Measurements from ENCODE around the gene UBR3. TPM values are rescaled to one million over a fixed set of nuclear protein-coding genes. Genes with fewer than 3 reads are reported as not detected.

The UBR3 gene
- total RNA-seq, 1 donor from 2014 or later, result 29.5 TPM

- TF ChIP-seq, protein P1, sequence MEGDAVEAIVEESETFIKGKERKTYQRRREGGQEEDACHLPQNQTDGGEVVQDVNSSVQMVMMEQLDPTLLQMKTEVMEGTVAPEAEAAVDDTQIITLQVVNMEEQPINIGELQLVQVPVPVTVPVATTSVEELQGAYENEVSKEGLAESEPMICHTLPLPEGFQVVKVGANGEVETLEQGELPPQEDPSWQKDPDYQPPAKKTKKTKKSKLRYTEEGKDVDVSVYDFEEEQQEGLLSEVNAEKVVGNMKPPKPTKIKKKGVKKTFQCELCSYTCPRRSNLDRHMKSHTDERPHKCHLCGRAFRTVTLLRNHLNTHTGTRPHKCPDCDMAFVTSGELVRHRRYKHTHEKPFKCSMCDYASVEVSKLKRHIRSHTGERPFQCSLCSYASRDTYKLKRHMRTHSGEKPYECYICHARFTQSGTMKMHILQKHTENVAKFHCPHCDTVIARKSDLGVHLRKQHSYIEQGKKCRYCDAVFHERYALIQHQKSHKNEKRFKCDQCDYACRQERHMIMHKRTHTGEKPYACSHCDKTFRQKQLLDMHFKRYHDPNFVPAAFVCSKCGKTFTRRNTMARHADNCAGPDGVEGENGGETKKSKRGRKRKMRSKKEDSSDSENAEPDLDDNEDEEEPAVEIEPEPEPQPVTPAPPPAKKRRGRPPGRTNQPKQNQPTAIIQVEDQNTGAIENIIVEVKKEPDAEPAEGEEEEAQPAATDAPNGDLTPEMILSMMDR (conservative IDR thresholded peaks at IDR 0.05), result no peak
- Mint-ChIP-seq H3K27ac (ENCODE audit: unreplicated experiment) (no peak overlapping the region), H3K4me1 (no peaks in the 10 kb centered on the region), H3K27me3 (ENCODE audit: low read depth) (no peaks in the 10 kb centered on the region), H3K4me3 (no peak overlapping the region), H3K9me3 (peaks cover 2% of the 10 kb centered on the region), H3K36me3 (ENCODE audit: low read depth) (peaks cover 17% of the 10 kb centered on the region)
- DNase-seq (ENCODE audit: low read depth, low spot score), result no peak
These were observed 170.1 kb downstream of the UBR3 start for GRCh38 chr2:169997140-169997887.

GRCh38 chr2:169999054-169999453, 171.8 kb downstream of the UBR3 start:
- no peaks in the 10 kb centered on the region for H3K4me1 Mint-ChIP-seq
- no peak for DNase-seq (ENCODE audit: low read depth, low spot score)
- H3K4me3 Mint-ChIP-seq, result no peak overlapping the region
- no peaks in the 10 kb centered on the region for H3K27me3 Mint-ChIP-seq (ENCODE audit: low read depth)
- TF ChIP-seq, protein P1 (conservative IDR thresholded peaks at IDR 0.05), result no peak
- H3K27ac Mint-ChIP-seq (ENCODE audit: unreplicated experiment), result no peak overlapping the region
- peaks cover 26% of the 10 kb centered on the region for H3K36me3 Mint-ChIP-seq (ENCODE audit: low read depth)
- peaks cover 2% of the 10 kb centered on the region for H3K9me3 Mint-ChIP-seq

DNA sequence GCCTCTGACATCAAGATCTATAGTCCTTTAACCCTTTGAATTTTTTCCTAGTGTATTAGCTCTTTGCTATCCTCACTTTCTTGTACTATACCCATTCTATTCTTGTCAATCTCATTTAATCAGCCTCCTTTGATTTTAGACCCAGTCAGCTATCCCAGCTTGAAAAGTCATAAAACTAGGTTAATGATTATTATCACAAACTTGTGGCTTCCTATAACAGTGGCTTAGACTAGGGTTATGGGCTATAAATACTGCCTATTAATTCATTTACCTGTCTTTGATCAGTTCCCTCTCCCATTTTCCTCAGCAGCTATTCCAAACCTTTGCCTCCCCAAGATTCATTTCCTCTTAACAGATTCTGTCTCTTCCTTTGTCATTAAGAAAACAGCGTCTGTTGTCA, 174.8 kb downstream of the UBR3 start:
- Mint-ChIP-seq H3K4me3 (no peak overlapping the region), H3K27me3 (ENCODE audit: low read depth) (no peaks in the 10 kb centered on the region), H3K4me1 (no peaks in the 10 kb centered on the region), H3K27ac (ENCODE audit: unreplicated experiment) (no peak overlapping the region), H3K9me3 (peaks cover 2% of the 10 kb centered on the region), H3K36me3 (ENCODE audit: low read depth) (peaks cover 30% of the 10 kb centered on the region)
- DNase-seq (ENCODE audit: low read depth, low spot score), result no peak
- TF ChIP-seq, protein P1 (conservative IDR thresholded peaks at IDR 0.05), result no peak

DNA sequence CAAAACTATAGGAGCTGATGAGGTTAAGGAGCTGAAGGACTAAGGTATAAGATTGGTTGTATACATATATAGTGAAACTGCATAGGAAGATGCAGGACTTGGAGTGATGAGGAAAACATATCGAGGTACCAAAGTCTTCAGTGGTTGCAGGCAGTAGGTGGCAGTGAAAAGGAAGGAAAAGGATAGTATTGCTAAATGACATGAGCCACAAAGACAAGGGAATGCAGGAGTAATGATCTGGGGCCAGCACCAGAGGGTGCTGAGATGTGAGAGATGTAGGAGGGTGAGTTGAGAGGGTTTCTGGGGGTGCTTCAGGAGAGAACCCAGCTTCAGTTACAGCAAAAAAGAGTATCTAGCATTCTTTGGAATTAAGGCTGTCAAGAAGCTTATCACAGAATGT, 178.4 kb downstream of the UBR3 start:
- Mint-ChIP-seq H3K36me3 (ENCODE audit: low read depth) (peaks cover 19% of the 10 kb centered on the region), H3K9me3 (no peaks in the 10 kb centered on the region), H3K4me3 (no peak overlapping the region), H3K4me1 (no peaks in the 10 kb centered on the region), H3K27ac (ENCODE audit: unreplicated experiment) (no peak overlapping the region), H3K27me3 (ENCODE audit: low read depth) (no peaks in the 10 kb centered on the region)
- DNase-seq (ENCODE audit: low read depth, low spot score), result no peak
- TF ChIP-seq, protein P1 (conservative IDR thresholded peaks at IDR 0.05), result no peak

DNA sequence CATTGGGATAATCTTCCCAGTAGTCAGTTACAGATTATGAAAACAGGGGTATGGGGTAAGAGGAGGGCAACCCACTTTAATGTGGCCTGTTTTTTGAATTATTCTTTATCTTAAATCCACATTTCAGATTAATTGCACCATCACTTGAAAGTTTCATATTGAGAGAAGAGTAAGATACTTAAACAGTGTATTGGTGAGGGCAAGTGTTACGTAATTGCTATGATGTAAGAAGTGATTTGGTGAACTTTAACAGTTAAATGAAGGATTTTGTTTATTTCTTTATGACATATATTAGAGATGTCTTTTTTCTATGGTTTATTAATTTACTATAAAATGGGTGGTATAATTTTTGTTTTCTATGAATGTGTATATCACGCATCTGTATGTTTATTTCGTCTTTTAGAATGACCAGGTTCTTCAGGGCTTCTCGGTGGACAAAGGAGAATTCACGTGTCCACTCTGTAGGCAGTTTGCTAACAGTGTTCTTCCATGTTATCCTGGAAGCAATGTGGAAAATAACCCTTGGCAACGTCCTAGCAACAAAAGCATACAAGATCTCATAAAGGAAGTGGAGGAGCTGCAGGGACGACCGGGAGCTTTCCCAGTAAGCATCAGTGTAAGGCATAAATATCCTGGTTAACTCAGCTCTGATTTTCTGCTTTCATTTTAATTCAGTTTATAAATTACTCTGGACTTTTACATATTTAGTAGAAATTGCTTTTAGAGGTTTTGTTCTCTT, 179.5 kb downstream of the UBR3 start:
- Mint-ChIP-seq H3K36me3 (ENCODE audit: low read depth) (peaks cover 19% of the 10 kb centered on the region), H3K27ac (ENCODE audit: unreplicated experiment) (no peak overlapping the region), H3K27me3 (ENCODE audit: low read depth) (no peaks in the 10 kb centered on the region), H3K4me1 (no peaks in the 10 kb centered on the region), H3K4me3 (no peak overlapping the region), H3K9me3 (no peaks in the 10 kb centered on the region)
- DNase-seq (ENCODE audit: low read depth, low spot score), result no peak
- TF ChIP-seq, protein P1 (conservative IDR thresholded peaks at IDR 0.05), result no peak
